ENCODE measurements around the gene NAB2. TPM values are rescaled to one million over a fixed set of nuclear protein-coding genes. Genes with fewer than 3 reads are reported as not detected.
A peak's percentile ranks its signal among the peaks of the same experiment; 100 is the strongest.

The NAB2 gene
- total RNA-seq, 1 experiment from 2014 or later, result 30.6 TPM

DNA sequence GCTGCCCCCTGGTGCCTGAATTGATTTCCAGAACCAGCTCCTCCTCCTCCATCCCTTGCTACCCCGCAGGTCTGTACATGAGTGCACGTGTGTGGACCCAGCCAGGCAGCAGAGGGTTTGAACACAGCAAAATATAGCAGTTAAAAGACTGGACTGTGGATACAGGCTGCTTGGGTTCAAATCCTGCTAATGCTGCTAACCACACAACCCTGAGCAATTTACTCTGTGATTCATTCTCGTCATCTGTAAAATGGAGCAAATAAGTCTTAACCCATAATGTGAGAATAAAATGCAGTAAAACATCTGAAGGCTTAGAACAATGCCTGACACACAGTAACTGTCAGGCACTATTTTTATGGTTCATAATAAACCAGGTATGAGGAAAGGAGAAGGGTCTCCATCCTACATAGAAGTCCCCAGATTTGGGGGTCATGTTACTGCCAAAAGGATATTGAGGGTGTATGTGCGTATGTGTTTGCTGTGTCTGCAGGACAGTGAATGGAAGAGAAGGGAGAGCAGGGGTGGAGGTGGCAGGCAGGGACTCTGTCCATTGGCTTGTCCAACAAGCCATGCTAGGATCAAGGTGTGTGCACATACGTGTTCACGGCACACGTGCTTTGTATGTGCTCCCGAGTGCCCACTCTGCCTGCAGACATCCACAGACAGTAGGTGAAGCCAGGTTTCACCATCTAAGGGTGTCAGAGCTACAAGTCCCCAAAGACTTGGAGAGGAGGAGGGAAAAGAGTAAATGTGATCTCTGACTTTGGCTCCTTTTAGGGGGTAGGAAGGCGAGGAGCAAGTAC lies 23.8 kb downstream of the NAB2 start:
- BruUV-seq (replicated peaks), result no TSS peak
- DNase-seq (ENCODE audit: unreplicated experiment), result no peak
- Mint-ChIP-seq H3K9me3 (ENCODE audit: unreplicated experiment) (no peaks in the 10 kb centered on the region), H3K27me3 (ENCODE audit: insufficient read depth, unreplicated experiment) (no peaks in the 10 kb centered on the region), H3K4me3 (ENCODE audit: unreplicated experiment) (peak overlapping the region; percentile 80), H3K27ac (ENCODE audit: low read depth, unreplicated experiment) (peak overlapping the region; percentile 89), H3K36me3 (ENCODE audit: insufficient read depth, unreplicated experiment) (peaks cover 16% of the 10 kb centered on the region), H3K4me1 (ENCODE audit: insufficient read depth, unreplicated experiment) (peaks cover 28% of the 10 kb centered on the region)
- intact Hi-C loops (cut with micrococcal nuclease), result loop anchor here (1.0 kb wide), 2 partner anchors 43 to 104 kb away; no protein-coding TSS in a partner anchor
- TF ChIP-seq, protein P1, sequence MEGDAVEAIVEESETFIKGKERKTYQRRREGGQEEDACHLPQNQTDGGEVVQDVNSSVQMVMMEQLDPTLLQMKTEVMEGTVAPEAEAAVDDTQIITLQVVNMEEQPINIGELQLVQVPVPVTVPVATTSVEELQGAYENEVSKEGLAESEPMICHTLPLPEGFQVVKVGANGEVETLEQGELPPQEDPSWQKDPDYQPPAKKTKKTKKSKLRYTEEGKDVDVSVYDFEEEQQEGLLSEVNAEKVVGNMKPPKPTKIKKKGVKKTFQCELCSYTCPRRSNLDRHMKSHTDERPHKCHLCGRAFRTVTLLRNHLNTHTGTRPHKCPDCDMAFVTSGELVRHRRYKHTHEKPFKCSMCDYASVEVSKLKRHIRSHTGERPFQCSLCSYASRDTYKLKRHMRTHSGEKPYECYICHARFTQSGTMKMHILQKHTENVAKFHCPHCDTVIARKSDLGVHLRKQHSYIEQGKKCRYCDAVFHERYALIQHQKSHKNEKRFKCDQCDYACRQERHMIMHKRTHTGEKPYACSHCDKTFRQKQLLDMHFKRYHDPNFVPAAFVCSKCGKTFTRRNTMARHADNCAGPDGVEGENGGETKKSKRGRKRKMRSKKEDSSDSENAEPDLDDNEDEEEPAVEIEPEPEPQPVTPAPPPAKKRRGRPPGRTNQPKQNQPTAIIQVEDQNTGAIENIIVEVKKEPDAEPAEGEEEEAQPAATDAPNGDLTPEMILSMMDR (IDR thresholded peaks at IDR 0.05; ENCODE audit: unreplicated experiment), result no peak
- ChIA-PET CTCF (interaction anchor here (0.5 to 7.3 kb wide), 27 partner anchors 10 to 426 kb away, joined by 3 to 147 read pairs (median 5); partner anchors contain the start of genes GLI1, NAB2 and NEMP1), POLR2A (interaction anchor here (0.5 to 10.2 kb wide), 35 partner anchors 9 to 1040 kb away, joined by 3 to 610 read pairs (median 8); partner anchors contain the start of genes LRP1, NAB2, NACA and NEMP1)

DNA sequence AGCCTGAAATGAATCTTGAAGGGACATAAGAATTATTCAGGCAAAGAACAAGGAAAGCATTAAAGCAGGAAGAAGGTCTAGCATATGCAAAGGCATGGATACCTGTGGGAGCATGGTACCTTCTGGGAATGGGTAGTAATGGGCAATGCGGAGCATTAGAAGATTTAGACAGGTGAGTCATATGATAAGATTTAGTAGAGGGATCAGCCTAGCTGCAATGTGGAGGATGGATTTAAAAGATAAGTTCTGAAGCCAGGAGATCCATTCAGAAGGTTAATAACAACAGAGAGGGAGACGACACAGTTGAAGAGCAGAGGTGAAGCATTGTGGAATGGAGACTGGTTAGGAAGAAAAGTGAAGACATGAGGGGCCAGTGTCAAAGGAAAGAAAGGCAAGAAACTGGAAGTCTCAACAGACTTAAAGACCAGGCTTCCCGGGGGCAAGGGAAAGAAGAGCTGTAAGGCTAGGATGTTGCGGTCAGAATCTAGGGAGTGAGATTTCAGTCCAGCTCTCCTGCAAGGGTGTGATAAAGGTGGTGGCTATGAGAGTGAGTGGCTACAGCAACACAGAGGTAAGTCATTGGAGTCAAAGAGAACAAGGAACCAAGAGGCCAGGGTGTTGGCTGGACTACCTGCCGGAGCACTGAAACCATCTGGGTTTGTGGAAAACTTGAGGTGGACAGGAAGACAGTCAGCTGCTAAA lies 27.8 kb downstream of the NAB2 start:
- ChIA-PET POLR2A (interaction anchor here (1.0 to 1.5 kb wide), 2 partner anchors 29 to 59 kb away, joined by 3 to 4 read pairs; no protein-coding TSS in a partner anchor), CTCF (interaction anchor here (0.7 to 19.4 kb wide), 8 partner anchors 7 to 97 kb away, joined by 3 to 530 read pairs (median 6); no protein-coding TSS in a partner anchor)
- intact Hi-C loops (cut with micrococcal nuclease), result no loop called here
- Mint-ChIP-seq H3K4me3 (ENCODE audit: unreplicated experiment) (no peak overlapping the region), H3K27me3 (ENCODE audit: insufficient read depth, unreplicated experiment) (no peaks in the 10 kb centered on the region), H3K9me3 (ENCODE audit: unreplicated experiment) (no peaks in the 10 kb centered on the region), H3K27ac (ENCODE audit: low read depth, unreplicated experiment) (no peak overlapping the region), H3K4me1 (ENCODE audit: insufficient read depth, unreplicated experiment) (peaks cover 34% of the 10 kb centered on the region), H3K36me3 (ENCODE audit: insufficient read depth, unreplicated experiment) (peaks cover 8% of the 10 kb centered on the region)
- TF ChIP-seq, protein P1 (IDR thresholded peaks at IDR 0.05; ENCODE audit: unreplicated experiment), result no peak
- no peak for DNase-seq (ENCODE audit: unreplicated experiment)
- no TSS peak for BruUV-seq (replicated peaks)

DNA sequence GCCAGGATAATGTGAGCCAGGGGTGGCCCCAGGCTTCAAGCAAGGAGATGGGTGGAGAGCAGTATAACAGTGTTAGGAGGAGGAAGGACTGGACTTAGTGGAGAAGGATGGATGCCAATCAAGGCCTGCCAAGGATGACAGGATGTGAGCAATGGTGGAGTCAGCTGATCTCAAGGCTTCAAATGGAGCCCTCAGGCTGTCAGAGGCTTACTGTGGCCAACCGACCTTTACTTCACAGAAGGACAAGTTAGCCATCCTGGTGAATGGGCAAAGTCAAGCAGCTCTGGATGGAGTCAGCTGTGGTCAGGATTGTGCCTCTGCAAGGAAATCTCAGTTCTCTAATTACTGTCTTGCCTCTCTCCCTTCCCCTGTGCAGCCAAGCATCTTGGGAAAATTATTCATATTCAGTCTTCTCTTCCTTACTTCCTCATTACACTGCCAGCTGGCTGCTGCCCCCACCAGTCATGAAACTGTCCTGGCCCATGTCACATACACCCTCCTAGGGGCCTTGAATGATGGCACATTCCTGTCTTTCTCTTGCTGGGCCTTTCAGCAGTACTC lies 29.9 kb downstream of the NAB2 start:
- Mint-ChIP-seq H3K4me1 (ENCODE audit: insufficient read depth, unreplicated experiment) (peaks cover 18% of the 10 kb centered on the region), H3K9me3 (ENCODE audit: unreplicated experiment) (no peaks in the 10 kb centered on the region), H3K27me3 (ENCODE audit: insufficient read depth, unreplicated experiment) (no peaks in the 10 kb centered on the region), H3K36me3 (ENCODE audit: insufficient read depth, unreplicated experiment) (no peaks in the 10 kb centered on the region), H3K4me3 (ENCODE audit: unreplicated experiment) (no peak overlapping the region), H3K27ac (ENCODE audit: low read depth, unreplicated experiment) (peak overlapping the region; percentile 3)
- ChIA-PET CTCF (interaction anchor here (1.0 to 19.4 kb wide), 4 partner anchors 8 to 124 kb away, joined by 3 to 530 read pairs (median 7); no protein-coding TSS in a partner anchor), POLR2A (interaction anchor here (1.3 kb wide), 1 partner anchor 57 kb away, joined by 7 read pairs; no protein-coding TSS in a partner anchor)
- DNase-seq (ENCODE audit: unreplicated experiment), result peak; percentile 68
- TF ChIP-seq, protein P1 (IDR thresholded peaks at IDR 0.05; ENCODE audit: unreplicated experiment), result no peak
- no TSS peak for BruUV-seq (replicated peaks)
- intact Hi-C loops (cut with micrococcal nuclease), result no loop called here
